NB4 (cell line): ENCODE data around the gene FAM107B.

Source experiments
- DNase-seq: peaks from one replicate; pipeline ENCODE4 v3.0.0; 2010; ENCODE audit warnings: low read depth
- H3K4me3 ChIP-seq: one replicate; pipeline ENCODE4 v1.5.1; 2011; ENCODE audit warnings: mild to moderate bottlenecking, low read depth, low read length, moderate library complexity
- CTCF ChIP-seq: IDR thresholded peaks from one replicate; pipeline ENCODE4 v1.5.1; 2012; ENCODE audit warnings: low read depth, low read length
- MAX ChIP-seq: IDR thresholded peaks from 2 replicates; pipeline ENCODE4 v1.6.1; 2011; ENCODE audit warnings: low read depth, low read length
- MYC ChIP-seq: IDR thresholded peaks from 2 replicates; pipeline ENCODE4 v1.6.1; 2011; ENCODE audit warnings: low read depth, low read length
- POLR2A ChIP-seq: IDR thresholded peaks from 2 replicates; pipeline ENCODE4 v1.6.1; 2011; ENCODE audit warnings: mild to moderate bottlenecking; ENCODE audit not compliant: insufficient read length; ENCODE audit errors: extremely low read depth

The FAM107B gene

GRCh38 chr10:14803827-14804226 is 29.1 kb upstream of the FAM107B start:
- no peak overlapping the region for H3K4me3 ChIP-seq

GRCh38 chr10:14801723-14802122 is 27.0 kb upstream of the FAM107B start:
- TF ChIP-seq MAX (no peak), POLR2A (no peak), CTCF (no peak), MYC (no peak)
- no peak for DNase-seq
- H3K4me3 ChIP-seq, result no peak overlapping the region

More at GRCh38 chr10:14803827-14804226, 29.1 kb upstream of the FAM107B start:
- TF ChIP-seq MAX, result no peak
- TF ChIP-seq CTCF, result no peak
- TF ChIP-seq POLR2A, result no peak
- TF ChIP-seq MYC, result no peak
- DNase-seq, result no peak

GRCh38 chr10:14800397-14800796 is 25.7 kb upstream of the FAM107B start:
- DNase-seq, result no peak
- H3K4me3 ChIP-seq, result no peak overlapping the region
- no peak for TF ChIP-seq MAX
- TF ChIP-seq CTCF, result no peak
- TF ChIP-seq MYC, result no peak
- no peak for TF ChIP-seq POLR2A

- no peak overlapping the region for H3K4me3 ChIP-seq
- DNase-seq, result no peak
- TF ChIP-seq POLR2A, result no peak
- no peak for TF ChIP-seq MYC
- TF ChIP-seq CTCF, result no peak
- no peak for TF ChIP-seq MAX
Observed at GRCh38 chr10:14798636-14799035, 23.9 kb upstream of the FAM107B start.

- TF ChIP-seq CTCF (no peak), MYC (no peak), POLR2A (no peak), MAX (no peak)
- no peak overlapping the region for H3K4me3 ChIP-seq
- no peak for DNase-seq
Observed at GRCh38 chr10:14787938-14788337, 13.2 kb upstream of the FAM107B start.

- TF ChIP-seq MYC (no peak), MAX (no peak), CTCF (no peak)
- no peak overlapping the region for H3K4me3 ChIP-seq
- no peak for DNase-seq
Observed at GRCh38 chr10:14784459-14785055, 9.9 kb upstream of the FAM107B start.
